Fibroblast of lung (primary cell): Measurements from ENCODE around the gene ARMC10. TPM values are rescaled to one million over a fixed set of nuclear protein-coding genes. Genes with fewer than 3 reads are reported as not detected.

ENCODE experiments used
- DNase-seq, 2 donors: peaks; one replicate each; pipeline versions ENCODE4 v3.0.0 to v3.0.0-alpha.2; 2010; ENCODE audit warnings: low read depth in 2 of 2
- H2AFZ ChIP-seq: 2 replicates; pipeline ENCODE4 v1.5.1; 2012; ENCODE audit warnings: low read length, control low read depth, inconsistent platforms
- H3K27ac ChIP-seq: 2 replicates; pipeline ENCODE4 v1.5.1; 2011; ENCODE audit warnings: low read length, control low read depth; ENCODE audit not compliant: insufficient read depth
- H3K27me3 ChIP-seq: 2 replicates; pipeline ENCODE4 v1.5.1; 2011; ENCODE audit warnings: mild to moderate bottlenecking, low read length; ENCODE audit not compliant: control insufficient read depth, insufficient read depth
- H3K36me3 ChIP-seq: 2 replicates; pipeline ENCODE4 v1.5.1; 2011; ENCODE audit warnings: low read length; ENCODE audit not compliant: control insufficient read depth, insufficient read depth
- H3K4me1 ChIP-seq: 2 replicates; pipeline ENCODE4 v1.5.1; 2011; ENCODE audit warnings: low read length; ENCODE audit not compliant: control insufficient read depth, insufficient read depth; ENCODE audit errors: extremely low read depth
- H3K4me2 ChIP-seq: 2 replicates; pipeline ENCODE4 v1.5.1; 2011; ENCODE audit warnings: low read length, control low read depth; ENCODE audit not compliant: insufficient read depth; ENCODE audit errors: extremely low read depth
- H3K4me3 ChIP-seq, 4 experiments: fragments of 200-600 bp in 1 of 4; sonication (generic) in 1 of 4; replicated peaks in 1 of 4; 2 replicates each; pipeline ENCODE4 v1.5.1; 2011 to 2016; ENCODE audit warnings: low read length in 4 of 4, low read depth in 3 of 4, mild to moderate bottlenecking in 3 of 4, control low read depth in 2 of 4, inconsistent platforms in 1 of 4, mixed read lengths in 1 of 4; ENCODE audit not compliant: insufficient read depth in 1 of 4; ENCODE audit errors: control extremely low read depth in 1 of 4
- H3K79me2 ChIP-seq: 2 replicates; pipeline ENCODE4 v1.5.1; 2012; ENCODE audit warnings: mild to moderate bottlenecking, low read length, inconsistent platforms; ENCODE audit not compliant: control insufficient read depth, insufficient read depth
- H3K9ac ChIP-seq: 2 replicates; pipeline ENCODE4 v1.5.1; 2011; ENCODE audit warnings: mild to moderate bottlenecking, low read length, control low read depth; ENCODE audit not compliant: insufficient read depth
- H3K9me3 ChIP-seq: 2 replicates; pipeline ENCODE4 v1.5.1; 2012; ENCODE audit warnings: low read depth, low read length; ENCODE audit not compliant: control insufficient read depth, insufficient read depth
- H4K20me1 ChIP-seq: 2 replicates; pipeline ENCODE4 v1.5.1; 2011; ENCODE audit warnings: low read length; ENCODE audit not compliant: control insufficient read depth, insufficient read depth; ENCODE audit errors: extremely low read depth
- CTCF ChIP-seq, 2 donors: IDR thresholded peaks in 1 of 2; conservative IDR thresholded peaks in 1 of 2; 1 replicate in 1 of 2; 2 replicates in 1 of 2; pipeline ENCODE4 v1.5.1; 2011 to 2012; ENCODE audit warnings: low read length in 2 of 2, control low read depth in 1 of 2, inconsistent platforms in 1 of 2, low read depth in 1 of 2, mild to moderate bottlenecking in 1 of 2
- EZH2 ChIP-seq: IDR thresholded peaks from 2 replicates; pipeline ENCODE4 v1.5.1; 2012; ENCODE audit warnings: low read length, control low read depth, mild to moderate bottlenecking; ENCODE audit errors: missing control alignments
- polyA plus RNA-seq, 2 donors: library from polyadenylated mRNA; depleted of rRNA in 1 of 2; stranded (reverse) in 1 of 2; unstranded in 1 of 2; fragments of >200 nt; gene quantifications; 2 replicates each; pipeline ENCODE4 v1.2.1, GENCODE V29; 2011 to 2012; ENCODE audit warnings: missing spikeins in 1 of 2
- total RNA-seq: library from RNA; depleted of rRNA; stranded (reverse); fragments of >200 nt; gene quantifications from 2 replicates; pipeline ENCODE4 v1.2.1, GENCODE V29; 2014

Gene ARMC10
- total and polyA plus RNA-seq, 2 donors (not counting 1 experiment from before 2014, with no cell fraction given): 31.8 to 50.5 TPM

DNA sequence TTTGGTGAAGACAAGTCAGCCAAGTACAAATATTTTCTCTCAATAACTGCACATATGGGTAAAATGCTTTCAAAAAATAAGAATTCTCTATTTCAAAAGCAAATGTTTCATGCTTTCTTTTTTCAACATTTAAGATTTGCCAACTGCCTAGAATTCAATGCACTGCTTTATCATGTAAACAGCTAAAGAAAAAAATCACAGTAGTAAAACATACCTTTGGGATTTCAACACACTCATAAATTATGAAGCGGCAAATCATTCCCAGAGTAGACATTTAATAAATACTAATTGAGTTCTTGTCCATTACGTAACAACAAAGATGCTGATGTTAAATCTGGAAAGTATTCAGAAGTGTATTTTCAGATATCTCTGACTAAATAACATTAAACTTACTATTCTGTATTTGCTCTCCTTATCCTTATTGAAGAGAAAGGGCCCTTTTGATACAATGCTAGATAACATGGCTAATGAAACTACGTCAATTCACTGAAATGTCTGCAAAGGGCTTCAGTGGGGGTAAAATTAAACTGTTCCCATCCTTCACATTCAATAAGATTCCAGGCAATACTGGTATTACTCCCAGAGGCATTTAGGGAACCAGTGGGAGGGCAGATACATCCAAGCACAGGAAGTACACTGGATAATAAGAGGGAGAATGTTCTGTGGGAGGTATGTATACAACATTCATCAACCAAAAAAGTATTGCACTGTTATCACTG lies 60.1 kb downstream of the ARMC10 start:
- H4K20me1 ChIP-seq: no peaks in the 10 kb centered on the region
- H3K27ac ChIP-seq: no peak overlapping the region
- no peak overlapping the region for H3K4me2 ChIP-seq
- no peaks in the 10 kb centered on the region for H3K9me3 ChIP-seq
- H3K27me3 ChIP-seq: no peaks in the 10 kb centered on the region
- H3K36me3 ChIP-seq: no peaks in the 10 kb centered on the region
- DNase-seq: peak in 1 of 2 donors; percentile 64
- H3K4me3 ChIP-seq: no peak overlapping the region
- H3K9ac ChIP-seq: no peak overlapping the region
- H3K4me1 ChIP-seq: no peaks in the 10 kb centered on the region
- no peak overlapping the region for H2AFZ ChIP-seq
- no peak for TF ChIP-seq CTCF (conservative IDR thresholded peaks at IDR 0.05 in 1 of 2, IDR thresholded peaks at IDR 0.05 in 1 of 2; ENCODE audit: low read depth in 1 of 2, low read length in 2 of 2)
- no peak for TF ChIP-seq EZH2
- H3K79me2 ChIP-seq: no peaks in the 10 kb centered on the region

DNA sequence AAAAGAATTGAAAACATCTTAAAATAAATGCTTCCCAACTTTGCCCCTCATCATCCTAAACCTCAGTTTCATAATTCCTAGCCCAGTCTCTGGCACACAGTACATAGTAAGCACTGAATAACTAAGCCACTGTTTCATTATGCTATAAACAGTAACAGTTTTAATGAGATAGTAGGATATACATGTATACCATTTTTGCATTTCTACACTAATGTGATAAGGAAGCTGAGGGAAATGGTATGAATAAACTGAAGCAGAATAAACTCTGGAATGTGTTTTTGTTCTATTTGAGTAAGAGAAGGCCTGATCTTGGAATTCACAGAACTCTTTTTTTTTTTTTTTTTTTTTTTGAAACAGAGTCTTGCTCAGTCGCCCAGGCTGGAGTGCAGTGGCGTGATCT lies 65.1 kb downstream of the ARMC10 start:
- DNase-seq: no peak
- H4K20me1 ChIP-seq: no peaks in the 10 kb centered on the region
- TF ChIP-seq CTCF (conservative IDR thresholded peaks at IDR 0.05 in 1 of 2, IDR thresholded peaks at IDR 0.05 in 1 of 2; ENCODE audit: low read depth in 1 of 2, low read length in 2 of 2) (no peak), EZH2 (no peak)

GRCh38 chr7:103140685-103141084 lies 65.7 kb downstream of the ARMC10 start:
- H3K4me3 ChIP-seq: no peak overlapping the region
- TF ChIP-seq EZH2 (no peak), CTCF (conservative IDR thresholded peaks at IDR 0.05 in 1 of 2, IDR thresholded peaks at IDR 0.05 in 1 of 2; ENCODE audit: low read depth in 1 of 2, low read length in 2 of 2) (no peak)
- H2AFZ ChIP-seq: no peak overlapping the region
- no peaks in the 10 kb centered on the region for H3K9me3 ChIP-seq
- H3K4me2 ChIP-seq: no peak overlapping the region
- H3K9ac ChIP-seq: no peak overlapping the region
- no peak for DNase-seq
- no peak overlapping the region for H3K27ac ChIP-seq
- no peaks in the 10 kb centered on the region for H3K79me2 ChIP-seq
- no peaks in the 10 kb centered on the region for H3K27me3 ChIP-seq
- no peaks in the 10 kb centered on the region for H3K4me1 ChIP-seq
- no peaks in the 10 kb centered on the region for H4K20me1 ChIP-seq
- H3K36me3 ChIP-seq: no peaks in the 10 kb centered on the region

More for the DNA sequence above, 65.1 kb downstream of the ARMC10 start:
- Histone ChIP-seq H3K9me3 (no peaks in the 10 kb centered on the region), H3K9ac (no peak overlapping the region), H3K4me3 (no peak overlapping the region), H3K36me3 (no peaks in the 10 kb centered on the region), H3K79me2 (no peaks in the 10 kb centered on the region), H3K4me2 (no peak overlapping the region), H2AFZ (no peak overlapping the region), H3K27ac (no peak overlapping the region), H3K4me1 (no peaks in the 10 kb centered on the region), H3K27me3 (no peaks in the 10 kb centered on the region)
